GM21825 (cell line): ENCODE measurements around the gene DCBLD1.

Source experiments
- ATAC-seq: cut with Tn5 transposase; IDR thresholded peaks from one replicate; pipeline ENCODE4 v1.9.1; 2021; ENCODE audit warnings: mild to moderate bottlenecking, moderate library complexity; ENCODE audit not compliant: unreplicated experiment

DCBLD1 gene

GRCh38 chr6:117469791-117470190 is 12.7 kb upstream of the DCBLD1 start:
- ATAC-seq: no peak

- no peak for ATAC-seq
Observed at GRCh38 chr6:117472667-117473066, 9.8 kb upstream of the DCBLD1 start.

- no peak for ATAC-seq
Observed at GRCh38 chr6:117473401-117473800, 9.1 kb upstream of the DCBLD1 start.

- no peak for ATAC-seq
Observed at GRCh38 chr6:117477988-117478852, 4.3 kb upstream of the DCBLD1 start.

- ATAC-seq: no peak
Observed at GRCh38 chr6:117478853-117479231, 3.6 kb upstream of the DCBLD1 start.

GRCh38 chr6:117480651-117481050 is 1.8 kb upstream of the DCBLD1 start:
- no peak for ATAC-seq

GRCh38 chr6:117481278-117481925 is 1.1 kb upstream of the DCBLD1 start:
- ATAC-seq: no peak

- ATAC-seq: no peak
Observed at GRCh38 chr6:117481926-117482239, 591 bp upstream of the DCBLD1 start.

GRCh38 chr6:117483004-117483644 is 650 bp downstream of the DCBLD1 start:
- no peak for ATAC-seq

- ATAC-seq: no peak
Observed at GRCh38 chr6:117483645-117484016, 1.2 kb downstream of the DCBLD1 start.

- no peak for ATAC-seq
Observed at GRCh38 chr6:117484052-117484646, 1.7 kb downstream of the DCBLD1 start.

GRCh38 chr6:117485433-117485832 is 3.0 kb downstream of the DCBLD1 start:
- ATAC-seq: no peak

GRCh38 chr6:117487821-117488220 is 5.3 kb downstream of the DCBLD1 start:
- ATAC-seq: no peak

- ATAC-seq: no peak
Observed at GRCh38 chr6:117489003-117489402, 6.5 kb downstream of the DCBLD1 start.

- no peak for ATAC-seq
Observed at GRCh38 chr6:117491916-117492315, 9.4 kb downstream of the DCBLD1 start.

GRCh38 chr6:117493470-117493869 is 11.0 kb downstream of the DCBLD1 start:
- no peak for ATAC-seq

- no peak for ATAC-seq
Observed at GRCh38 chr6:117494283-117494682, 11.8 kb downstream of the DCBLD1 start.

- ATAC-seq: no peak
Observed at GRCh38 chr6:117494694-117495318, 12.3 kb downstream of the DCBLD1 start.

- no peak for ATAC-seq
Observed at GRCh38 chr6:117495425-117495824, 13.0 kb downstream of the DCBLD1 start.

GRCh38 chr6:117495869-117496268 is 13.4 kb downstream of the DCBLD1 start:
- no peak for ATAC-seq

- ATAC-seq: no peak
Observed at GRCh38 chr6:117496383-117496990, 14.0 kb downstream of the DCBLD1 start.
